NCI-H69 (cell line): ENCODE measurements around the gene PIWIL1.
A peak's percentile ranks its signal among the peaks of the same experiment; 100 is the strongest.

Experiments used
- DNase-seq: peaks from one replicate; lab custom pipeline; 2025; lab: John Stamatoyannopoulos, UW

The PIWIL1 gene

DNA sequence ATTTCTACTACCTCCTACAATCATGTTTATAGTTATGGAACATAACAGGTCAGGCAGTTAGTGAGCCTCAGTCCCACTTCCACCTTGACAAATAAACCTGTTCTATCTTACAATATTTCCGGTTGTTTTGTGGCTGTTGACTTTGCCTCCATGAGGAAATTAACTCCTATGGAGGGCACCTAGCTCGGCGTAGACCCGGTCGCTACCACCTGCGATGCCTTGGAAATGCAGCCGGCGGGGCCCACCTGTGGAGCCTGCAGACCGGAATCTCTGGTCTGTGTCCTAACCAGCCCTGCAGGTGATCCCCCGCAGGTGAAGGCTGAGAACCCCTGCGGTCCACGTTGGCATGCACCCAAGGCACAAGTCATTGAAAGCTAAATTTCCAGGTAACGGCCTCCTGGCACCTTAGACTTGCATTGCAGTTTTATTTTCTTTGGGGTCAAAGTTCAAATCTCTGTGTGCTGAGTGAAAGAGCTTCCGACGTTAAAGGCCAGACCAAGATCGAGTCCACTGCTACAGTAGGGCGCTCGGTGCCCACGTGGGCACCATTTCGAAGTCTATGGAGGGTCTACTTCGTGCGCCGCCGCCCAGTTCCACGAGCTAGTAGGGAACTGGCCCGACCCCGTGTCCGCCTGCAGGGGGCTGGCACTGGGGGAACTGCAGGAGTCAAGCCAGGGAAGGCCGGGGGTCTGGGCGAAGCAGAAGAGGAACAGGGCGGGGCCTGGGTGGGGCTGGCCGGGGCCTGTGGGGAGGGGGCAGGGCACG lies 782 bp upstream of the PIWIL1 start:
- peak; percentile 15 for DNase-seq

GRCh38 chr12:130338794-130339601 lies 1.3 kb downstream of the PIWIL1 start:
- no peak for DNase-seq

DNA sequence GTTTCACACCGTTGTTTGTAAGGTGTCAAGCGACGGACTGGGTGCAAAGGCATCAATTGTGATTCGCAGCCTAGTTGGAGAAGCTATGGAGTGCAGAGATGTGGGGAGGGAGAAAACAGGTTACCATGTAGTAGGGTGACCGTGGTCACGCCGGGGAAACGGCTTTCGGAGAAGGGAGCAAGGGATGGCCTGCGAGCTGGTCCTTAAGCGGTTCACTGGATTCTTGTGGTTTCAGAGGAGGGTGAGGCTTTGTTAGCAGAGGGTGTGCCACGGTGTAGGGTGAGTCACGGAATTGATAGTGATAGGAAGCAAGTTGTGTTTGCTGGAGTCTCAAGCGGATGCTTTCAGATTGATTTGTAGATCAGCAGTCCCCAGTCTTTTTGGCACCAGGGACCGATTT lies 2.3 kb downstream of the PIWIL1 start:
- DNase-seq = no peak

GRCh38 chr12:130342442-130342841 lies 4.8 kb downstream of the PIWIL1 start:
- no peak for DNase-seq

- no peak for DNase-seq
Measured at GRCh38 chr12:130342842-130343241, 5.2 kb downstream of the PIWIL1 start.

- DNase-seq = no peak
Measured at GRCh38 chr12:130344529-130344928, 6.8 kb downstream of the PIWIL1 start.

- DNase-seq = no peak
Measured at GRCh38 chr12:130345292-130345691, 7.6 kb downstream of the PIWIL1 start.

GRCh38 chr12:130347588-130347987 lies 9.9 kb downstream of the PIWIL1 start:
- DNase-seq = no peak

- no peak for DNase-seq
Measured at GRCh38 chr12:130350715-130351114, 13.0 kb downstream of the PIWIL1 start.

GRCh38 chr12:130351326-130351725 lies 13.6 kb downstream of the PIWIL1 start:
- no peak for DNase-seq

- no peak for DNase-seq
Measured at GRCh38 chr12:130353081-130353480, 15.4 kb downstream of the PIWIL1 start.

GRCh38 chr12:130354407-130354806 lies 16.7 kb downstream of the PIWIL1 start:
- no peak for DNase-seq

GRCh38 chr12:130356222-130356621 lies 18.5 kb downstream of the PIWIL1 start:
- no peak for DNase-seq

- DNase-seq = no peak
Measured at GRCh38 chr12:130357241-130357640, 19.6 kb downstream of the PIWIL1 start.

- no peak for DNase-seq
Measured at GRCh38 chr12:130357729-130358330, 20.1 kb downstream of the PIWIL1 start.

GRCh38 chr12:130362060-130362459 lies 24.4 kb downstream of the PIWIL1 start:
- DNase-seq = no peak

DNA sequence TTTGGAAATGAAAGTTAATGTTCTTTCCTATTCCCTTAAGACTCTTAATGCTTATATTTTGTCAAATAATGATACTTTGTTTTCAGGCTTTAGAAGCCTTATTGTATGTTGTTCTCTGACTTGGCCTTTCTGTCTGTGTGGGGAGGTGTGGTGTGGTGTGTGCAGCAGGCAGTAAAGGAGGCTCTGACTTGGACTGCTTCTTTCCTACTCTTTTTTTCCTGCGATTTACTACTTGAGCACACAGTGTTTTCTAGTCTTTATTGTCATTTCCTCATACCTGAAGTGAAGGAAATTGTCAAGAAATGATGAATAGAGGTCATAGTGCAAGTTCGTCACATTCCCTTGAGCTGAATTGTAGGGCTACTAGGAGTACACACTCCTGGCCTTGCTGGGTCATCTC lies 26.9 kb downstream of the PIWIL1 start:
- no peak for DNase-seq

DNA sequence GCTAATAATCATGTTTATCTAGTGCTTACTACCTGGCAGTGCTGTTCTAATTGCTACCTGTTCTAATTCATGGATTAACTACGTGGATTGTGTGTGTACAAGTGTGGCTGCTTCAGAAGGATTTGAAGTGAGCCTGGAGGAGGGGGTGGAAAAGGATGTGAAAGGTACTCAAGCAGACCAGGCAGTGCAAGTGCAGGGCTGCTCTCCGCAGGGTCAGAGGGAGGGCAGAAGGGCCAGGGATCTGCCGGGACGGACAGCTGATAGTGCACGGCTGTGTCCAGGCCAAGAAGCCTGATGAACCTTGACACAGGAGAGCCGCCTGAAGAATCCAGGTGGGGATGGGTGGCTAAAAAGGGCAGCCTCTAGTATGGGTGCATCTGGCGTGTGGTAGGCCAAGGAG lies 28.5 kb downstream of the PIWIL1 start:
- DNase-seq = no peak

GRCh38 chr12:130367003-130367402 lies 29.3 kb downstream of the PIWIL1 start:
- no peak for DNase-seq

DNA sequence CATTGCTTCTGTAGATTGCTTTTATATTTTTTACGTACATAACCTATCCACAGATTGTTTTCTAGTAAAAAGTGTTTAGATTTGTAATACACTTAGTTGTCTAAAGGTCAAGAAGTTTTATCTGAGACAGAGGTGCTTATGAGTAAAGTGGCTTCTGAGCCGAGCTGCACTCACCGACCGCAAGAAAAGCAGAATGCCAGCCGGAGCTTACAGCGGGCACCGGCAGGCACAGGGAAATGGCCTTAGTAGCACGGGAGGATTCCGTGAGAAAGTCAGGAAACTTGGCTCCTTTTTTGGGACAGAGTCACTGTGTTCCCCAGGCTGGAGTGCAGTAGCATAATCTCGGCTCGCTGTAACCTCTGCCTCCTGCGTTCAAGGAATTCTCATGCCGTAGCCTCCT lies 29.8 kb downstream of the PIWIL1 start:
- DNase-seq = no peak

DNA sequence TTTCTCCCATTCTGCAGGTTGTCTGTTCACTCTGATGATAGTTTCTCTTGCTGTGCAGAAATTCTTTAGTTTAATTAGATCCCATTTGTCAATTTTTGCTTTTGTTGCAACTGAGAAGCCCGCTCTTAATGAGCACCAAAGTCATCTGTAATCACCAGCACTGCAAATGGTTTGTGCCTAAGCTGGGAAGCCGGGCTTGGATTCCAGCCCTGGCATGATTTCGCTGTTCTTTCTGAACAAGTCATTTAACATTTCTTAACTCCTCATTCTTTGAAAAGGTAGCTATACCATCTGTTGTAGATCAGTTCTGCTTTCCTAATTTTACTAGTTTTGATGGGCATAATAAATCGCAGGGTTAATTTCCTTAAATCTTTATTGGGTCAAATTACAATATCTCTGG lies 32.1 kb downstream of the PIWIL1 start:
- no peak for DNase-seq

GRCh38 chr12:130371296-130371695 lies 33.6 kb downstream of the PIWIL1 start:
- DNase-seq = no peak

GRCh38 chr12:130372936-130373335 lies 35.2 kb downstream of the PIWIL1 start:
- DNase-seq = no peak
